ENCODE measurements around the gene PPP1R13B.
A peak's percentile ranks its signal among the peaks of the same experiment; 100 is the strongest.

PPP1R13B gene

DNA sequence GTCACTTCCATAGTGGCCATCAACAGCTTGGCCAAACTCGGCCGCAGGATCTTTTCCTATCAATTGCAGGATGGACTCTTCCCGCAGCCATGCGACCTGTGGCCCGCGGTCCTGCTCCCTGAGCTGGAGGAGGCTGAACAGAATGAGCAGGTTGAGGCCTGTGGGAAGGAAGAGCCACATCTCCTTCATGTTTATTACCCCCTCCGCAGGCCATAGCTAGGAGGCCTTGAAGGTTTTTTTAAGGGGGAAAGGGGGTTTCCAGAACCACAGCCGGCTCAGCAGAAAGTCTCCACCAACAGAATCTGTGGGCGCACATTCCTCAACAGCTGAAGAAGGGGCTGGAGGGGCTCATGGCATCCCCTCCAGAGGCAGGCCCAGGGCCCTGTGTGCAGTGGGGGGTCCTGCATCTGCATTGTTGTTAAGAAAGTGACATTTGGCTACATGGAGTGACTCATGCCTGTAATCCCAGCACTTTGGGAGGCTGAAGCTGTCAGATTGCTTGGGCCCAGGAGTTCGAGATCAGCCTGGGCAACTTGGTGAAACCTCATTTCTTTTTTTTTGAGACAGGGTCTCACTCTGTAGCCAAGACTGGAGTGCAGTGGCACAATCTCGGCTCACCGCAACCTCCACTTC lies 25.2 kb upstream of the PPP1R13B start:
- H3K36me3 ChIP-seq (replicated peaks; ENCODE audit: low read depth, low read length) = no peaks in the 10 kb centered on the region
- 0 out of 2 replicates have a peak overlapping the region, but pooled peaks have one; percentile 11 for H3K27ac ChIP-seq (ENCODE audit: low read length)
- H4K20me1 ChIP-seq (ENCODE audit: insufficient read depth, low read length) = no peaks in the 10 kb centered on the region
- H2AFZ ChIP-seq (ENCODE audit: low read depth, low read length) = peak overlapping the region; percentile 47
- H3K9me3 ChIP-seq (ENCODE audit: insufficient read depth, low read length) = no peaks in the 10 kb centered on the region
- no peaks in the 10 kb centered on the region for H3K27me3 ChIP-seq (ENCODE audit: low read depth, low read length)
- no peak for TF ChIP-seq CTCF (IDR thresholded peaks at IDR 0.05; ENCODE audit: low read depth, low read length)
- no peak for TF ChIP-seq EZH2phosphoT487 (IDR thresholded peaks at IDR 0.05; ENCODE audit: low read depth)
- peaks cover 5% of the 10 kb centered on the region; the same call in 1 of the 2 replicates for H3K79me2 ChIP-seq (ENCODE audit: low read length)
- H3K4me3 ChIP-seq (ENCODE audit: low read length) = peak overlapping the region; percentile 91
- H3K9ac ChIP-seq (ENCODE audit: low read length) = peak overlapping the region; percentile 82
- peak overlapping the region; percentile 80 for H3K4me2 ChIP-seq (ENCODE audit: low read length)
- H3K4me1 ChIP-seq (ENCODE audit: low read length) = peaks cover 10% of the 10 kb centered on the region

DNA sequence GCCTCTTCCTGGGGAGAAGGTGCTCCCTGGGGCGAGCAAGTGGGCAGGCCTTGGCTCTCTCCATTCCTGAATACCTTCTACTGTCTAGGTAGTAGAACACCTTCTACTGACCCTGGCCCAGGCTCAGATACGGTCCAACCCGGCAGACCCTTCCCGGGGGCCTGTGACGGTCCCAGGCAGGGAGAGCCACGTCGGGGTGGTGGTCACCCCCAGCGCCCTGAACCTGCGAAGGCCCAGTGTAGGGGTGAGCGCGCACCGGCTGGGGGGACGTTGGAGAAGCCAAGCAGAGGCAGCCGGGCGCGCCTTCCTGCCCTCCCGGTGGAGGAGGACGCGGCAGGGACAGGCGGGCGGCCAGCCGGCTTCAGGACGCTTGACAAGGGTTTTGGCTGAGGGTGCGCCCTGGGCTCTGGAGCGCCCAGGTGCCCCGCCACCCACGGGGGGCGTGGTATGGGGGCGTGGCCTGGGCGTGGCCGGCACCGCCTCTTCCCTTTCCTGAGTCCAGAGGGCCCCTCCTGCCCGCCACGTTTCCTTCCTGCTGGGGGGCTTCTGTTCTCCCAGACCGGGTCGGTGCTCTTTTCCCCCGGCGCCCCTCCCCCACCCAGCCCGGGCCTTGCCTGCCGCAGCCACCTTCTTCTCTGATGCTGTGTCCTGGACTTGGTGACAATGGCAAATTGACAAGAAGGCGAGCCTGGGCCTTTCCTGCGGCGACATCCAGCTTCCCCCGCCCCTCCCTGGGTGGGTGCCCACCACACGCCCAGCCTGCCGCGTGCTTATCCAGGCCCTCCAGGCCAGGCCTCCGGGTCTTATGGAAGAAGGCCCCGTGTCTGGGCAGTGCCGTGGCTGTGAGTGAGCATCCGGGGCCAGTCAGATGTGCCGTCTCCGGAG lies 24.5 kb upstream of the PPP1R13B start:
- Histone ChIP-seq H2AFZ (ENCODE audit: low read depth, low read length) (peak overlapping the region; percentile 63), H3K4me1 (ENCODE audit: low read length) (peaks cover 10% of the 10 kb centered on the region)

GRCh38 chr14:103870891-103871595 lies 23.7 kb upstream of the PPP1R13B start:
- H3K4me2 ChIP-seq (ENCODE audit: low read length) = peak overlapping the region; percentile 80
- H3K36me3 ChIP-seq (replicated peaks; ENCODE audit: low read depth, low read length) = no peaks in the 10 kb centered on the region
- peaks cover 10% of the 10 kb centered on the region for H3K4me1 ChIP-seq (ENCODE audit: low read length)
- no peaks in the 10 kb centered on the region for H4K20me1 ChIP-seq (ENCODE audit: insufficient read depth, low read length)
- peak overlapping the region; percentile 91 for H3K4me3 ChIP-seq (ENCODE audit: low read length)
- TF ChIP-seq CTCF (IDR thresholded peaks at IDR 0.05; ENCODE audit: low read depth, low read length) = no peak
- no peak for TF ChIP-seq EZH2phosphoT487 (IDR thresholded peaks at IDR 0.05; ENCODE audit: low read depth)
- no peaks in the 10 kb centered on the region for H3K9me3 ChIP-seq (ENCODE audit: insufficient read depth, low read length)
- no peak overlapping the region for H3K9ac ChIP-seq (ENCODE audit: low read length)
- H3K79me2 ChIP-seq (ENCODE audit: low read length) = peaks cover 5% of the 10 kb centered on the region; the same call in 1 of the 2 replicates
- no peak overlapping the region for H3K27ac ChIP-seq (ENCODE audit: low read length)
- H3K27me3 ChIP-seq (ENCODE audit: low read depth, low read length) = no peaks in the 10 kb centered on the region
- H2AFZ ChIP-seq (ENCODE audit: low read depth, low read length) = peak overlapping the region; percentile 63; the same call in 1 of the 2 replicates

More for the DNA sequence above, 24.5 kb upstream of the PPP1R13B start:
- Histone ChIP-seq H3K4me2 (ENCODE audit: low read length) (peak overlapping the region; percentile 80), H3K9me3 (ENCODE audit: insufficient read depth, low read length) (no peaks in the 10 kb centered on the region), H3K27ac (ENCODE audit: low read length) (0 out of 2 replicates have a peak overlapping the region, but pooled peaks have one; percentile 11), H4K20me1 (ENCODE audit: insufficient read depth, low read length) (no peaks in the 10 kb centered on the region), H3K9ac (ENCODE audit: low read length) (peak overlapping the region; percentile 82), H3K79me2 (ENCODE audit: low read length) (peaks cover 5% of the 10 kb centered on the region; the same call in 1 of the 2 replicates), H3K27me3 (ENCODE audit: low read depth, low read length) (no peaks in the 10 kb centered on the region), H3K36me3 (replicated peaks; ENCODE audit: low read depth, low read length) (no peaks in the 10 kb centered on the region), H3K4me3 (ENCODE audit: low read length) (peak overlapping the region; percentile 91)
- TF ChIP-seq CTCF (IDR thresholded peaks at IDR 0.05; ENCODE audit: low read depth, low read length) (no peak), EZH2phosphoT487 (IDR thresholded peaks at IDR 0.05; ENCODE audit: low read depth) (no peak)

Measured in OCI-LY3 (cell line).